Psoas muscle (tissue), 8 donors: ENCODE measurements around the gene NUP153. TPM values are rescaled to one million over a fixed set of nuclear protein-coding genes. Genes with fewer than 3 reads are reported as not detected.

Source experiments
- ATAC-seq, 4 donors: fragments of 200-7000 bp; cut with Tn5 transposase; one replicate each; pipeline ENCODE4 v1.9.1; 2020; ENCODE audit warnings: moderate library complexity in 3 of 4, mild to moderate bottlenecking in 2 of 4
- DNase-seq, 2 donors: peaks; one replicate each; pipeline ENCODE4 v3.0.0-alpha.2; 2020
- H3K27ac ChIP-seq: fragments of 200-600 bp; one replicate; pipeline ENCODE4 v1.8.0; 2022
- H3K27me3 ChIP-seq, 3 donors: fragments of 200-600 bp in 1 of 3; one replicate each; pipeline versions ENCODE4 v1.6.1 to v1.8.0; 2013 to 2022; ENCODE audit warnings: low read length in 2 of 3, mild to moderate bottlenecking in 2 of 3, moderate library complexity in 1 of 3; ENCODE audit not compliant: insufficient read depth in 3 of 3
- H3K36me3 ChIP-seq, 2 donors: fragments of 200-600 bp in 1 of 2; one replicate each; pipeline versions ENCODE4 v1.6.1 to v1.8.0; 2013 to 2022; ENCODE audit warnings: low read depth in 1 of 2, mild to moderate bottlenecking in 1 of 2, moderate library complexity in 1 of 2; ENCODE audit not compliant: insufficient read depth in 1 of 2
- H3K4me1 ChIP-seq: fragments of 200-600 bp; one replicate; pipeline ENCODE4 v1.8.0; 2022
- H3K4me3 ChIP-seq: fragments of 200-600 bp; one replicate; pipeline ENCODE4 v1.8.0; 2022; ENCODE audit warnings: mild to moderate bottlenecking
- H3K9me3 ChIP-seq: fragments of 200-600 bp; one replicate; pipeline ENCODE4 v1.8.0; 2022
- WGBS, 3 donors: extraction: QIAGEN DNeasy Blood & Tissue Kit; methylation state at CpG; one replicate each; pipeline versions ENCODE4 v1.1.6 to v1.1.7; 2013; 5-methylcytosine and 5-hydroxymethylcytosine counted together
- intact Hi-C, 2 donors: fragments of 100-400 bp; cut with DNase I; formaldehyde crosslinking; loops; one replicate each; pipeline versions ENCODE4 v1.11.0 to v1.14.2; 2022
- polyA plus RNA-seq, 3 donors: library from polyadenylated mRNA; stranded (reverse); fragments of 200-250 nt; gene quantifications; one replicate each; pipeline ENCODE4 v1.2.3, GENCODE V29; 2013
- total RNA-seq, 4 donors: library from RNA; stranded (reverse); fragmentation: NEBNext Ultra II Directional in 2 of 4; extraction: Animal tissue kit (Norgen Biotek cat#: 25700) in 2 of 4; gene quantifications; one replicate each; pipeline versions ENCODE4 v1.2.1 to v1.2.4, GENCODE V29; 2021 to 2023
- TF ChIP-seq, protein P1 (sequence below): fragments of 200-600 bp; IDR thresholded peaks from one replicate; pipeline ENCODE4 v1.8.0; 2022; ENCODE audit warnings: antibody characterized with exemption
- donor health status: healthy with polysubstance abuse.
- donor health status: DM: no; HTN: no; CAD: no; lungs with moderate emphysema.
- donor health status: Bipolar disorder and iron deficiency.
- donor health status: healthy.
- donor health status: DM: yes; HTN: yes; CAD: no.
- donor health status: DM: no; HTN: no; CAD: no.
- donor health status: DM: no; HTN: no; CAD: no.
- donor health status: DM: yes; HTN: yes; CAD: no.

NUP153 gene
- total and polyA plus RNA-seq, 7 donors: 12.4 to 62.1 (median 32.7) TPM

- no peak for DNase-seq
- WGBS, 3 donors: 98 to 99% (median 99%) methylated on average over 7 of the region's 7 CpGs
- Histone ChIP-seq H3K36me3 (peaks cover 10 to 85% of the 10 kb centered on the region in 2 donors), H3K4me3 (no peak overlapping the region), H3K27me3 (no peaks in the 10 kb centered on the region), H3K27ac (no peak overlapping the region), H3K4me1 (no peaks in the 10 kb centered on the region), H3K9me3 (no peaks in the 10 kb centered on the region)
- intact Hi-C loops: no loop called here
- TF ChIP-seq, protein P1, sequence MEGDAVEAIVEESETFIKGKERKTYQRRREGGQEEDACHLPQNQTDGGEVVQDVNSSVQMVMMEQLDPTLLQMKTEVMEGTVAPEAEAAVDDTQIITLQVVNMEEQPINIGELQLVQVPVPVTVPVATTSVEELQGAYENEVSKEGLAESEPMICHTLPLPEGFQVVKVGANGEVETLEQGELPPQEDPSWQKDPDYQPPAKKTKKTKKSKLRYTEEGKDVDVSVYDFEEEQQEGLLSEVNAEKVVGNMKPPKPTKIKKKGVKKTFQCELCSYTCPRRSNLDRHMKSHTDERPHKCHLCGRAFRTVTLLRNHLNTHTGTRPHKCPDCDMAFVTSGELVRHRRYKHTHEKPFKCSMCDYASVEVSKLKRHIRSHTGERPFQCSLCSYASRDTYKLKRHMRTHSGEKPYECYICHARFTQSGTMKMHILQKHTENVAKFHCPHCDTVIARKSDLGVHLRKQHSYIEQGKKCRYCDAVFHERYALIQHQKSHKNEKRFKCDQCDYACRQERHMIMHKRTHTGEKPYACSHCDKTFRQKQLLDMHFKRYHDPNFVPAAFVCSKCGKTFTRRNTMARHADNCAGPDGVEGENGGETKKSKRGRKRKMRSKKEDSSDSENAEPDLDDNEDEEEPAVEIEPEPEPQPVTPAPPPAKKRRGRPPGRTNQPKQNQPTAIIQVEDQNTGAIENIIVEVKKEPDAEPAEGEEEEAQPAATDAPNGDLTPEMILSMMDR: no peak
- no peak for ATAC-seq
Measured at GRCh38 chr6:17672064-17672718, 34.5 kb downstream of the NUP153 start.

- Histone ChIP-seq H3K27me3 (no peaks in the 10 kb centered on the region), H3K36me3 (peaks cover 0 to 99% of the 10 kb centered on the region in 2 donors), H3K4me3 (no peak overlapping the region), H3K27ac (no peak overlapping the region), H3K9me3 (no peaks in the 10 kb centered on the region), H3K4me1 (no peaks in the 10 kb centered on the region)
- TF ChIP-seq, protein P1: no peak
- intact Hi-C loops: loop anchor here in 1 of 2 donors (10.0 kb wide), 1 partner anchor 108 kb away; no protein-coding TSS in a partner anchor
- ATAC-seq: no peak
- WGBS, 3 donors: 71 to 83% (median 81%) methylated on average over 1 of the region's 1 CpG
- no peak for DNase-seq
Measured at GRCh38 chr6:17666646-17667045, 40.1 kb downstream of the NUP153 start.

DNA sequence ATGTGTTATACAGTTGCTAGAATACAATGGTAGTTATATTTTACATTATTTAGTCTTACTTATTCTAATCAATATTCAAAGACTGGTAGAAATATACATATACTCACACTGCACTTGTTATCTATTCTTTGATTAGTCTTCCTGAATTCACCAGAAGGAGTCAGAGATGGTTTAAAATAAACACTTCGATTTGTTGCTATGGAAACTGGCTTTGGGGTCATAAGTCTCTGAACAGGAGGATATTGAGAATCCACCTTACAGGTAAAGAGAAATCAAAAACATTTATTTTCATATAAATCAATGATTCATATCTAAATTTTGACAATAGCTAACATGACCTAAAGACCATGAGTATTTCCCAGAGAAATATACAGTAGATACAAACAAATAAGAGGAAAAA is 41.6 kb downstream of the NUP153 start:
- H3K36me3 ChIP-seq: peaks cover 3 to 99% of the 10 kb centered on the region in 2 donors
- 88 to 90% (median 89%) methylated on average over 1 of the region's 1 CpG for WGBS, 3 donors

DNA sequence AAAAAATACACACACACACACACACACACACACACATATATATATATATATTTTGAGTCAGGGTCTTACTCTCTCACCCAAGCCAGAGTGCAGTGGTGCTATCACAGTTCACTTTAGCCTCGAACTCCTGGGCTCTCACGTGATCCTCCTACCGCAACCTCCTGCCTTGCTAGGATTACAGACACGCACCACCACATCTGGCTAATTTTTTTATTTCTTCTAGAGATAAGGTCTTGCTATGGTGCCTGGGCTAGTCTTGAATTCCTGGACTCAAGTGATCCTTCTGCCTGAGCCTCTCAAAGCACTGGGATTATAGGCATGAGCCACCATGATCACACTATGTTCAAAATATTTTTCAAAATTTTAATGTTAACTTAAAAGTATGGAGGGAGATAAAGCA is 43.5 kb downstream of the NUP153 start:
- intact Hi-C loops: loop anchor here (5.0 to 10.0 kb wide), 2 partner anchors 41 to 112 kb away; no protein-coding TSS in a partner anchor
- H3K27me3 ChIP-seq: no peaks in the 10 kb centered on the region
- ATAC-seq (no peak), DNase-seq (no peak)
- TF ChIP-seq, protein P1: no peak
- 86 to 97% (median 92%) methylated on average over 4 of the region's 4 CpGs for WGBS, 3 donors
- no peaks in the 10 kb centered on the region for H3K9me3 ChIP-seq
- H3K4me3 ChIP-seq: no peak overlapping the region
- no peak overlapping the region for H3K27ac ChIP-seq
- no peaks in the 10 kb centered on the region for H3K4me1 ChIP-seq
- peaks cover 3 to 99% of the 10 kb centered on the region in 2 donors for H3K36me3 ChIP-seq

More for the DNA sequence above, 41.6 kb downstream of the NUP153 start:
- no peak for ATAC-seq
- Histone ChIP-seq H3K27me3 (no peaks in the 10 kb centered on the region), H3K4me1 (no peaks in the 10 kb centered on the region), H3K9me3 (no peaks in the 10 kb centered on the region), H3K27ac (no peak overlapping the region), H3K4me3 (no peak overlapping the region)
- TF ChIP-seq, protein P1: no peak
- intact Hi-C loops: loop anchor here in 1 of 2 donors (10.0 kb wide), 1 partner anchor 110 kb away; no protein-coding TSS in a partner anchor
- no peak for DNase-seq
